Measurements from ENCODE around the gene ATG13. TPM values are rescaled to one million over a fixed set of nuclear protein-coding genes. Genes with fewer than 3 reads are reported as not detected.

ATG13 gene
- 85.6 TPM for total RNA-seq (ENCODE audit: unreplicated experiment)
- long read RNA-seq, full-length matches to known transcripts = 7 of 18 reads
- long read RNA-seq, partial matches to known transcripts = 3 of 18 reads
- long read RNA-seq, other reads (novel, unspliced or antisense) = 8 of 18 reads

DNA sequence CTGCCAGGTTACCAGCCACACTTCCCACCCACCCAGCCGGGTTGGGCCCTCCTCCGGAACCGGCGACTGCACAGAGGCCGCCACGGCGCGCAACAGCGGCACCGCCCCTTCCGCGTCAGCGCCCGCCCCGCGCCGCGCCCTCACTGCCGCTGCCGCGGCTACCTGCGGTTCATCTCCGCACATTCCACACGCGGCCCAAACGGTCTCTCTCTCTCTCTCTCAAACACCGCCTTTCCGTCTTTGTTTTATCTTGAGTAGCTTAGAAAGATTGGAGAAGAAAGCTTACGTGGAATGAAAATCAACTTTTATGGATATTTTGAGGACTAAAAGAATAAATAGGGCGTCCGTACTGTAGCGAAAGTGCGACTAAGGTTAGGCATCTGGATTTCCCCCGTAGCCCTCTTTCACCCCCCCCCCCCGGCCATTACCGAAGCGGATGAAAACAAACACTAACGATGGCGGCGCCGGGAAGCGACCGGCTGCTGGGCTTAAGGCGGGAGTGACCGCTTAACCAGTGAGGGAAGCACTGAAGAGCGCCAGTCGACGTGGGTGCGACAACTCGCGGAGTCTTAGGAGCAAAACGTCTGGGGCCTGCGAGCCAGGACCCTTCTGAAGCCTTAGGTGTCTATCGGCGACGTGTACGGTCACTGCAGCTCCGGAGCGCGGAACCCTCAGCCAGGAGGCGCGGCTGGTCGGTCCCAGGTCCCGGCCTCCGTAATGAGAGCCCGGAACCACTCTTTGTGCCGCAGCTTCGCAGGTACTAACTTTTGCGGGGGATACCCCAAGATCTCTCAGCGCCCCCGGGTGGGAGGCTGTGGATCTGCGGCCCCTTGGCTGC is at the start of gene ATG13, which contains the start of gene HARBI1:
ATG13 (plus strand) TSS at position 420 of the 838 bp plus-strand sequence. CDS start 26,739 bp downstream, outside the sequence.
HARBI1 (minus strand) TSS at position 94 of the 838 bp plus-strand sequence. CDS start 990 bp downstream, outside the sequence.
- peak within 1 kb of the TSS; percentile 97 for H3K4me3 Mint-ChIP-seq (ENCODE audit: unreplicated experiment)

DNA sequence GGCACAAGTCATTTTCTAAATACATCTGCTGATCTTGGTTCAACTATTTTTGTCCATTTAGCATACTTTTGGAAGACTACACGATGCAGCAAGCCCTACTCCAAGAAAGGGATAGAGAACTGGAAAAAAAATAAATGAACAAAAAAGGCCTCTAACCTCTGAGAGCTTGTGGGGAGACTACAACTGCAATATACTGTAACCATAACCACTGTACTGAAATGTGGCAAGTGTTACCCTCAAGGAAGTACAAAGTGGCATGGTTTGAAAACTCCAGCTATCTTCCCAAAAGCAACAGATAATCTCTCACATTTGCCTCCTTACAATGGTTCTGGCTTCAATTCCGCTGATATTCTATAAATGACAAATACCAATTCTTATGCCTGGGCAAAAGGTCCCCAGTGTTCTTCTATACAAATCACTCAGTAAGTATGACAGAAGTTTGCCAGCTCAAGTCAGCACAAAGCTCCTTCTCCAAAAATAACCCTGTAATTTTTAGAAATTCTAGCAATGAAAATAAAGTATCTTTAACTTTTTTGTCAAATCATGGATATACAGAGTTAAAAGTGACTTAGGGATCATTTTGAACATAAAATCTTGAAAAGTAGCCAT is 46.5 kb upstream of the ATG13 start:
- DNase-seq (ENCODE audit: low spot score) = no peak
- Mint-ChIP-seq H3K4me1 (ENCODE audit: unreplicated experiment) (no peaks in the 10 kb centered on the region), H3K36me3 (ENCODE audit: low read depth, unreplicated experiment) (peaks cover 6% of the 10 kb centered on the region), H3K27me3 (ENCODE audit: unreplicated experiment) (peaks cover 2% of the 10 kb centered on the region), H3K9me3 (ENCODE audit: unreplicated experiment) (no peaks in the 10 kb centered on the region), H3K27ac (ENCODE audit: unreplicated experiment) (no peak overlapping the region), H3K4me3 (ENCODE audit: unreplicated experiment) (no peak overlapping the region)
- TF ChIP-seq, protein P1, sequence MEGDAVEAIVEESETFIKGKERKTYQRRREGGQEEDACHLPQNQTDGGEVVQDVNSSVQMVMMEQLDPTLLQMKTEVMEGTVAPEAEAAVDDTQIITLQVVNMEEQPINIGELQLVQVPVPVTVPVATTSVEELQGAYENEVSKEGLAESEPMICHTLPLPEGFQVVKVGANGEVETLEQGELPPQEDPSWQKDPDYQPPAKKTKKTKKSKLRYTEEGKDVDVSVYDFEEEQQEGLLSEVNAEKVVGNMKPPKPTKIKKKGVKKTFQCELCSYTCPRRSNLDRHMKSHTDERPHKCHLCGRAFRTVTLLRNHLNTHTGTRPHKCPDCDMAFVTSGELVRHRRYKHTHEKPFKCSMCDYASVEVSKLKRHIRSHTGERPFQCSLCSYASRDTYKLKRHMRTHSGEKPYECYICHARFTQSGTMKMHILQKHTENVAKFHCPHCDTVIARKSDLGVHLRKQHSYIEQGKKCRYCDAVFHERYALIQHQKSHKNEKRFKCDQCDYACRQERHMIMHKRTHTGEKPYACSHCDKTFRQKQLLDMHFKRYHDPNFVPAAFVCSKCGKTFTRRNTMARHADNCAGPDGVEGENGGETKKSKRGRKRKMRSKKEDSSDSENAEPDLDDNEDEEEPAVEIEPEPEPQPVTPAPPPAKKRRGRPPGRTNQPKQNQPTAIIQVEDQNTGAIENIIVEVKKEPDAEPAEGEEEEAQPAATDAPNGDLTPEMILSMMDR (IDR thresholded peaks at IDR 0.05; ENCODE audit: unreplicated experiment) = no peak

More for the DNA sequence above, at the start of gene ATG13, which contains the start of gene HARBI1:
- DNase-seq (ENCODE audit: low spot score) = peak; percentile 89
- TF ChIP-seq, protein P1 (IDR thresholded peaks at IDR 0.05; ENCODE audit: unreplicated experiment) = peak; percentile 51
- Mint-ChIP-seq H3K9me3 (ENCODE audit: unreplicated experiment) (no peaks in the 10 kb centered on the region), H3K27ac (ENCODE audit: unreplicated experiment) (peak within 1 kb of the TSS; percentile 100), H3K36me3 (ENCODE audit: low read depth, unreplicated experiment) (peaks cover 4% of the 10 kb centered on the region), H3K4me1 (ENCODE audit: unreplicated experiment) (peaks cover 12% of the 10 kb centered on the region), H3K27me3 (ENCODE audit: unreplicated experiment) (peaks cover 5% of the 10 kb centered on the region)

DNA sequence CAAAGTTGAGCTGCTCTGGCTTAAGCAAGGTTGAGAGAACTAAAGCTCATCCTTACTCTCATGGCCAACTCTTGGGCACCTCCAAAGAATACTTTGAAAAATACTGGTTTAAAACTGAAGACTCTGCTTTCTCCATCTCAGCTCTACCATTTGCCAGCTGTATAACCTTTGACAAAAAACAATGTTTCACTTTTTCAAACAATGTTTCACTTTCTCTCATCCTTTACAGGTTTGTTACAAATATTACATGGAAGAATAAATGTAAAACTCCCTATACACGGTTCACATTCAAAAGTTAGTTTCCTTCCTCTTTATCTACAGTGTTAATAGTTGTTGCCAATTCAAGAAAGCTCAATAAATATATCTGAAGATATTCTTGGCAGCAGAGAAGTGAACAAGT is 42.7 kb upstream of the ATG13 start:
- Mint-ChIP-seq H3K9me3 (ENCODE audit: unreplicated experiment) (no peaks in the 10 kb centered on the region), H3K4me3 (ENCODE audit: unreplicated experiment) (no peak overlapping the region), H3K36me3 (ENCODE audit: low read depth, unreplicated experiment) (peaks cover 6% of the 10 kb centered on the region), H3K4me1 (ENCODE audit: unreplicated experiment) (no peaks in the 10 kb centered on the region), H3K27ac (ENCODE audit: unreplicated experiment) (no peak overlapping the region), H3K27me3 (ENCODE audit: unreplicated experiment) (no peaks in the 10 kb centered on the region)
- DNase-seq (ENCODE audit: low spot score) = no peak
- TF ChIP-seq, protein P1 (IDR thresholded peaks at IDR 0.05; ENCODE audit: unreplicated experiment) = no peak

DNA sequence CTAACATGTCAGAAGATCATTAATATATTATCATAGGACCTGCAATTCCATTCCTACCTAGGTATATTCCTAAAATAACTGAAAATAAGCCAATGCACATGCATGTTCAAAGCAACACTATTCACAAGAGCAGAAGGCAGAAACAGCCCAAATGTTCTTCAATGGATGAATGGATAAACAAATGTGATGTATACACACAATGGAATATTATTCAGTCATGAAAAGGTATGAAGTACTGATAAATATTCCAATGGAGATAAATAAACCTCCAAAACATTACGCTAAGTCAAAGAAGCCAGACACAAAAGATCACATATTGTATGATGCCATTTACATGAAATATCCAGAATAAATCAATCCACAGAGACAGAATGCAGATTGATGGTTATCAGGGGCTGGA is 40.3 kb upstream of the ATG13 start:
- Mint-ChIP-seq H3K4me3 (ENCODE audit: unreplicated experiment) (no peak overlapping the region), H3K27me3 (ENCODE audit: unreplicated experiment) (no peaks in the 10 kb centered on the region), H3K36me3 (ENCODE audit: low read depth, unreplicated experiment) (peaks cover 13% of the 10 kb centered on the region), H3K9me3 (ENCODE audit: unreplicated experiment) (no peaks in the 10 kb centered on the region), H3K27ac (ENCODE audit: unreplicated experiment) (no peak overlapping the region), H3K4me1 (ENCODE audit: unreplicated experiment) (no peaks in the 10 kb centered on the region)
- no peak for DNase-seq (ENCODE audit: low spot score)
- TF ChIP-seq, protein P1 (IDR thresholded peaks at IDR 0.05; ENCODE audit: unreplicated experiment) = no peak

Measured in endothelial cell (in vitro differentiated cells).